Measurements from ENCODE around the gene SLC2A10.

GRCh38 chr20:46671866-46672542, 37.4 kb upstream of the SLC2A10 start:
- TF ChIP-seq EZH2 (IDR thresholded peaks at IDR 0.05; ENCODE audit: insufficient read depth, low read length) (no peak), CTCF (IDR thresholded peaks at IDR 0.05; ENCODE audit: insufficient read depth, low read depth, low read length) (no peak)
